GM19099 (cell line): ENCODE data around the gene RAC3.

Experiments
- POLR2A ChIP-seq: IDR thresholded peaks from 3 replicates; pipeline ENCODE4 v1.6.1; 2011; ENCODE audit warnings: low read depth; ENCODE audit not compliant: insufficient read length; ENCODE audit errors: extremely low read depth

Gene RAC3

GRCh38 chr17:82005701-82006348 lies 25.7 kb upstream of the RAC3 start:
- no peak for TF ChIP-seq POLR2A

GRCh38 chr17:82006468-82007227 lies 24.8 kb upstream of the RAC3 start:
- no peak for TF ChIP-seq POLR2A

- TF ChIP-seq POLR2A = no peak
Observed at GRCh38 chr17:82007228-82007494, 24.3 kb upstream of the RAC3 start.

- TF ChIP-seq POLR2A = no peak
Observed at GRCh38 chr17:82007495-82008257, 23.8 kb upstream of the RAC3 start.

GRCh38 chr17:82008258-82008940 lies 23.1 kb upstream of the RAC3 start:
- TF ChIP-seq POLR2A = no peak

GRCh38 chr17:82008941-82009405 lies 22.5 kb upstream of the RAC3 start:
- no peak for TF ChIP-seq POLR2A

- TF ChIP-seq POLR2A = no peak
Observed at GRCh38 chr17:82009413-82009812, 22.1 kb upstream of the RAC3 start.

GRCh38 chr17:82010575-82011525 lies 20.6 kb upstream of the RAC3 start:
- no peak for TF ChIP-seq POLR2A

- TF ChIP-seq POLR2A = no peak
Observed at GRCh38 chr17:82011617-82012187, 19.8 kb upstream of the RAC3 start.

- no peak for TF ChIP-seq POLR2A
Observed at GRCh38 chr17:82012261-82012639, 19.2 kb upstream of the RAC3 start.

- TF ChIP-seq POLR2A = no peak
Observed at GRCh38 chr17:82012640-82013295, 18.7 kb upstream of the RAC3 start.

- no peak for TF ChIP-seq POLR2A
Observed at GRCh38 chr17:82013341-82013740, 18.1 kb upstream of the RAC3 start.

GRCh38 chr17:82013772-82014321 lies 17.6 kb upstream of the RAC3 start:
- TF ChIP-seq POLR2A = no peak
